B cell (primary cell): Measurements from ENCODE around the gene FAM13B.

Source experiments
- CTCF ChIP-seq: fragments of 200-600 bp; IDR thresholded peaks from one replicate; pipeline ENCODE4 v1.8.0; 2022; ENCODE audit warnings: antibody characterized with exemption, mild to moderate bottlenecking
- EZH2 ChIP-seq: IDR thresholded peaks from 2 replicates; pipeline ENCODE4 v1.6.1; 2012; ENCODE audit warnings: borderline replicate concordance, low read depth, mild to moderate bottlenecking, moderate library complexity, low read length; ENCODE audit not compliant: insufficient read depth, poor library complexity, severe bottlenecking

GRCh38 chr5:137994556-137994955 lies 38.3 kb downstream of the FAM13B start:
- TF ChIP-seq CTCF (no peak), EZH2 (no peak)
